Loucy (cell line): ENCODE results near the gene RAPGEF1.

Source experiments
- CTCF ChIP-seq: fragments of 200-600 bp; sonication (generic); conservative IDR thresholded peaks from 2 replicates; pipeline ENCODE4 v1.5.1; 2014; ENCODE audit warnings: mild to moderate bottlenecking, antibody characterized with exemption, low read length
- EZH2phosphoT487 ChIP-seq: fragments of 200-600 bp; IDR thresholded peaks from 2 replicates; pipeline ENCODE4 v1.6.1; 2018; ENCODE audit warnings: antibody characterized with exemption, mild to moderate bottlenecking, moderate library complexity, borderline replicate concordance

GRCh38 chr9:131769361-131769760 is 29.5 kb upstream of the RAPGEF1 start:
- TF ChIP-seq CTCF (no peak), EZH2phosphoT487 (no peak)
